ENCODE data around the gene CEP350.

CEP350 gene

DNA sequence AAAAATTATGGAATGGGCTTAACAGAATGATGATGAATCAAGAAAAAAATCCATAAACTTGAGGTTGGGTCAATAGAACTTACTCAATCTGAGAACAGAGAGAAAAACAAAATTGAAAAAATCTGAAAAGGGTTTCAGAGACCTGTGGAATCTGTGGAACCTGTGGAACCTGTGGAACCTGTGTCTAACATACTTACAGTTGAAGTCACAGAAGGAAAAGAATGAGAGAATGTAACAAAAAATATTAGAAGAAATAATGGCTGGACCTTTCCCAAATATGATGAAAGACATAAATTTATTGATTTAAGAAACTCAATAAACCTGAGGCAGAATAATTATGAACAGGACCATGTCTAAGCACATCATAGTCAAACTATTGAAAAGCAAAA, 182.4 kb downstream of the CEP350 start:
- Histone ChIP-seq H3K36me3 (ENCODE audit: insufficient read depth, low read length) (no peaks in the 10 kb centered on the region), H3K27ac (no peak overlapping the region)

DNA sequence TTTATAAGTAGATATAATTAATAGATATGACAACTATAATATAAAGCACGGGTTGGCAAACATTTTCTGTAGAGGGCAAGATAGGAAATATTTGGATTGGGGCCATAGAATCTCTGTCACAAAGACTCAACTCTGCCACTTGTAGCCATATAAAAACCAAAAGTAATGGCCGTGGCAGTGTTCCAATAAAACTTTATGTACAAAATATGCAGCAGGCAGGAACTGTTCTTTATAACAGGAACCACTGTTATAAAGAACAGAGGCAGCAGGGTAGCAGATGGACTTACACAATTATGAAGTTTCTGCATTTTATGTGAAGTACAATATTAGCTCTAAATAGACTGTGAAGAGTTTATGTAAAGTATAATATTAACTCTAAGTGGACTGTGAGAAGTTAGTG, 183.2 kb downstream of the CEP350 start:
- no peak for DNase-seq (ENCODE audit: low read depth, low spot score)
- Histone ChIP-seq H3K9me3 (ENCODE audit: low read depth, low read length) (peaks cover 4% of the 10 kb centered on the region; the same call in 1 of the 2 replicates), H3K27ac (no peak overlapping the region), H3K9ac (ENCODE audit: insufficient read length) (no peak overlapping the region), H3K36me3 (ENCODE audit: insufficient read depth, low read length) (no peaks in the 10 kb centered on the region), H3K4me3 (no peak overlapping the region)
- TF ChIP-seq POLR2AphosphoS5 (IDR thresholded peaks at IDR 0.05; ENCODE audit: borderline replicate concordance, low read depth, low read length) = no peak
- TF ChIP-seq EZH2 (IDR thresholded peaks at IDR 0.05) = no peak
- no peak for TF ChIP-seq FOXP2 (optimal IDR thresholded peaks at IDR 0.05; ENCODE audit: control extremely low read depth, extremely low read length, insufficient read depth)

More for the DNA sequence above, 182.4 kb downstream of the CEP350 start:
- TF ChIP-seq POLR2AphosphoS5 (IDR thresholded peaks at IDR 0.05; ENCODE audit: borderline replicate concordance, low read depth, low read length) (no peak), EZH2 (IDR thresholded peaks at IDR 0.05) (no peak), FOXP2 (optimal IDR thresholded peaks at IDR 0.05; ENCODE audit: control extremely low read depth, extremely low read length, insufficient read depth) (no peak)
- Histone ChIP-seq H3K9ac (ENCODE audit: insufficient read length) (no peak overlapping the region), H3K9me3 (ENCODE audit: low read depth, low read length) (peaks cover 4% of the 10 kb centered on the region; the same call in 1 of the 2 replicates), H3K4me3 (no peak overlapping the region)
- no peak for DNase-seq (ENCODE audit: low read depth, low spot score)

- TF ChIP-seq FOXP2 (optimal IDR thresholded peaks at IDR 0.05; ENCODE audit: control extremely low read depth, extremely low read length, insufficient read depth) (no peak), EZH2 (IDR thresholded peaks at IDR 0.05) (no peak), POLR2AphosphoS5 (IDR thresholded peaks at IDR 0.05; ENCODE audit: borderline replicate concordance, low read depth, low read length) (no peak)
- H3K9me3 ChIP-seq (ENCODE audit: low read depth, low read length) = peaks cover 3% of the 10 kb centered on the region; the same call in 1 of the 2 replicates
- no peak for DNase-seq (ENCODE audit: low read depth, low spot score)
- H3K9ac ChIP-seq (ENCODE audit: insufficient read length) = no peak overlapping the region
- no peak overlapping the region for H3K4me3 ChIP-seq
- no peak overlapping the region for H3K27ac ChIP-seq
- H3K36me3 ChIP-seq (ENCODE audit: insufficient read depth, low read length) = no peaks in the 10 kb centered on the region
These were observed 186.8 kb downstream of the CEP350 start for GRCh38 chr1:180141381-180141934.

DNA sequence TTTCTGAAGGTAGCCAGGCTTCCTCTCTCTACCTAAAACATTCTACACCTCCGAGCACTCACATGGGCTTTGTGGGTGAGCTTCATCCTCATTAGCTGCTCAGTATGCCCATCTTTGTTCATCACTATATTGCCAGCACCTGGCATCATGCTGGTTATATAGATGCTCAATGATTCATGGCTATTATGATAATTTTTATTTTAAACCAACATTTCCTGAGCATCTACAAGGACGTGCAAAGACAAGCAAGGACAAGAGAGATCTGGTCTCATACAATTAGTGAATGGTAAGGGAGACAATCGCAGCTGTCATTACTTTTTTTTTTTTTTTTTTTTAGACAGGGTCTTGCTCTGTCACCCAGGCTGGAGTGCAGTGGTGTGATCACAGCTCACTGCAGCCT, 188.7 kb downstream of the CEP350 start:
- Histone ChIP-seq H3K36me3 (ENCODE audit: insufficient read depth, low read length) (no peaks in the 10 kb centered on the region), H3K4me3 (no peak overlapping the region), H3K27ac (no peak overlapping the region), H3K9me3 (ENCODE audit: low read depth, low read length) (no peaks in the 10 kb centered on the region), H3K9ac (ENCODE audit: insufficient read length) (no peak overlapping the region)
- DNase-seq (ENCODE audit: low read depth, low spot score) = no peak
- TF ChIP-seq FOXP2 (optimal IDR thresholded peaks at IDR 0.05; ENCODE audit: control extremely low read depth, extremely low read length, insufficient read depth) = no peak
- TF ChIP-seq EZH2 (IDR thresholded peaks at IDR 0.05) = no peak
- TF ChIP-seq POLR2AphosphoS5 (IDR thresholded peaks at IDR 0.05; ENCODE audit: borderline replicate concordance, low read depth, low read length) = no peak

DNA sequence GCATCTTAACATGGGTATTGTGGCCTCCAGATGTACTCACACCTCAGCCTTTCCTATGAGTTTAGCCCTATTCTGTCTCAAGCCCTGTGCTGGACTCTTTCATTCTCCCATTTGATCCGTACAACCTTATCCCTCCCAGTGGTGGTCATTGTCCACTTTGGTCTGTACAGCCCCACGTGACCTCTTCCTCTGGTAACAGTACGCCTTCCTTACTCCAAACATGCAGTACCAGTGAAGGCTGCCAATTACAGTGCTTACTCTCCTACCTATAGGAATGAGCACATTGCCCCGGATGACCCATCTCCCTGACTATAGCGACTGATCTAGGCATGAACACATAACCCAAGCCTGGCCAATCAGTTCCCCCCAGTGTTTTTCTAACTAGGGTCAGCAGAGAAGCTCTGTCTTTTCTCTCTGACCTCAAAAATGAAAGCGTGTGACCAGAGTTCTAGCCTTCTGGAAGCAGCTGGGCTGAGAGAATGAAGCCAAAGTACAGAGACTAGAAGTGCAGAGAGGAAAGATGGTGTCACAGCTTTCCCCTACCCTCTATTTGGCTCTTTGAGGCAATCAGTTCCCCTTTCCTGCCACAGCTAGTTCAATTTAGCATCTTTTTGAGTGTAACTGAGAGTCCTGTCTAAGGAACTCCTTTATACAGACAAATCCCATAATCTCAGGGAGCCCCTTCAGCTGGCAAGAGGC, 190.2 kb downstream of the CEP350 start:
- Histone ChIP-seq H3K4me3 (no peak overlapping the region), H3K27ac (no peak overlapping the region), H3K36me3 (ENCODE audit: insufficient read depth, low read length) (no peaks in the 10 kb centered on the region), H3K9ac (ENCODE audit: insufficient read length) (no peak overlapping the region), H3K9me3 (ENCODE audit: low read depth, low read length) (no peaks in the 10 kb centered on the region)
- DNase-seq (ENCODE audit: low read depth, low spot score) = no peak
- no peak for TF ChIP-seq POLR2AphosphoS5 (IDR thresholded peaks at IDR 0.05; ENCODE audit: borderline replicate concordance, low read depth, low read length)
- TF ChIP-seq EZH2 (IDR thresholded peaks at IDR 0.05) = no peak
- TF ChIP-seq FOXP2 (optimal IDR thresholded peaks at IDR 0.05; ENCODE audit: control extremely low read depth, extremely low read length, insufficient read depth) = no peak

GRCh38 chr1:180145446-180145845, 190.8 kb downstream of the CEP350 start:
- no peak overlapping the region for H3K4me3 ChIP-seq
- DNase-seq (ENCODE audit: low read depth, low spot score) = no peak
- H3K9ac ChIP-seq (ENCODE audit: insufficient read length) = no peak overlapping the region
- no peak overlapping the region for H3K27ac ChIP-seq
- no peaks in the 10 kb centered on the region for H3K9me3 ChIP-seq (ENCODE audit: low read depth, low read length)
- TF ChIP-seq EZH2 (IDR thresholded peaks at IDR 0.05) (no peak), FOXP2 (optimal IDR thresholded peaks at IDR 0.05; ENCODE audit: control extremely low read depth, extremely low read length, insufficient read depth) (no peak), POLR2AphosphoS5 (IDR thresholded peaks at IDR 0.05; ENCODE audit: borderline replicate concordance, low read depth, low read length) (no peak)
- H3K36me3 ChIP-seq (ENCODE audit: insufficient read depth, low read length) = no peaks in the 10 kb centered on the region

DNA sequence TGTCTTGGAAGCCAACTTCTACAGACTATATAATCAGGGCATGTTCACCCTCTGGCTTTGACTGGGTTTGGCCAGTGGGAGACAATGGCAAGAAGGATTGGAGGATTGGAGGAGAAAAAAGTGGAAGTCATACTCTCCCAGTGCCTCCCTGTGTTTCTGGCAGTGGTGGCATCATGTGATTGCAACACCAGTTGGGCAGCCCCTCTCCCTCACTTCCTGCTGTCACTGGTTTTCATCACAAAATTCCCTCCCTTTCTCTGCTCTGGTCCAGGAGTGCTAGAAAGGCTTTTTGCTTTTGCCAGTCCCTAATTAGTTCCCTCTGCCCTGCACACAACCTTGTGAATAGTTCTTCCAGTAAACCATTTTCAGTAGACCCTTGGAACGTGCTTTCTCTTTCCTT, 196.4 kb downstream of the CEP350 start:
- no peak for DNase-seq (ENCODE audit: low read depth, low spot score)
- H3K27ac ChIP-seq = peak overlapping the region; percentile 93
- no peak for TF ChIP-seq EZH2 (IDR thresholded peaks at IDR 0.05)
- TF ChIP-seq POLR2AphosphoS5 (IDR thresholded peaks at IDR 0.05; ENCODE audit: borderline replicate concordance, low read depth, low read length) = no peak
- TF ChIP-seq FOXP2 (optimal IDR thresholded peaks at IDR 0.05; ENCODE audit: control extremely low read depth, extremely low read length, insufficient read depth) = no peak

DNA sequence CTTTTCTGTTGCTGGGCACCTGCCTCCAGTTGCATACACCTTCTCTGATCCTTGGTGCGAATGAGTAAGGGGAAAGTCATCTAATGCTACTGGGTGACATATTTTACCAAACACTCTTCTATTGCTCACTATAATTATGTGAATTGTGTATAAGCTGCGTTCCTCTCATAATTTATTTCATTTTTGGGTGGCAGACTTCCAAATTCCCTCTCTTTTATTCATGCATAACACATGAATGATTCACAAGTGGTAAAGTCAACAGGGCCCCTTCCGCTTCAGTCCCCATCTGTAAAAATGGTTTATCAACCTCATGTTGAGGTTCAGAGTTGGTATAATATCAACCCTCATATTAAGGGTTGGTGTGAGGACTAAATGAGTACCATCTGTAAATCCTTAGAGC, 196.9 kb downstream of the CEP350 start:
- Histone ChIP-seq H3K36me3 (ENCODE audit: insufficient read depth, low read length) (no peaks in the 10 kb centered on the region), H3K4me3 (peak overlapping the region; percentile 70), H3K9ac (ENCODE audit: insufficient read length) (peak overlapping the region; percentile 24), H3K9me3 (ENCODE audit: low read depth, low read length) (no peaks in the 10 kb centered on the region), H3K27ac (peak overlapping the region; percentile 93)
- TF ChIP-seq EZH2 (IDR thresholded peaks at IDR 0.05) (no peak), POLR2AphosphoS5 (IDR thresholded peaks at IDR 0.05; ENCODE audit: borderline replicate concordance, low read depth, low read length) (peak; percentile 30; the same call in 1 of the 2 replicates)
- peak; percentile 92 for DNase-seq (ENCODE audit: low read depth, low spot score)

More for the DNA sequence above, 196.4 kb downstream of the CEP350 start:
- no peaks in the 10 kb centered on the region for H3K9me3 ChIP-seq (ENCODE audit: low read depth, low read length)
- no peaks in the 10 kb centered on the region for H3K36me3 ChIP-seq (ENCODE audit: insufficient read depth, low read length)
- H3K9ac ChIP-seq (ENCODE audit: insufficient read length) = peak overlapping the region; percentile 4
- H3K4me3 ChIP-seq = peak overlapping the region; percentile 70
